HL-60 (cell line): ENCODE measurements around the gene TBL1X.

Source experiments
- GABPA ChIP-seq: IDR thresholded peaks from 2 replicates; pipeline ENCODE4 v1.6.1; 2012; ENCODE audit warnings: low read depth
- POLR2AphosphoS5 ChIP-seq: IDR thresholded peaks from 2 replicates; pipeline ENCODE4 v1.6.1; 2012; ENCODE audit warnings: low read depth
- TF ChIP-seq, protein P1 (sequence below): IDR thresholded peaks from one replicate; pipeline ENCODE4 v1.5.1; 2011; ENCODE audit warnings: low read length, control low read depth, inconsistent platforms; ENCODE audit not compliant: insufficient read depth
- TF ChIP-seq, protein P2 (sequence below): IDR thresholded peaks from 2 replicates; pipeline ENCODE4 v1.6.1; 2012; ENCODE audit warnings: low read depth; ENCODE audit not compliant: insufficient replicate concordance

DNA sequence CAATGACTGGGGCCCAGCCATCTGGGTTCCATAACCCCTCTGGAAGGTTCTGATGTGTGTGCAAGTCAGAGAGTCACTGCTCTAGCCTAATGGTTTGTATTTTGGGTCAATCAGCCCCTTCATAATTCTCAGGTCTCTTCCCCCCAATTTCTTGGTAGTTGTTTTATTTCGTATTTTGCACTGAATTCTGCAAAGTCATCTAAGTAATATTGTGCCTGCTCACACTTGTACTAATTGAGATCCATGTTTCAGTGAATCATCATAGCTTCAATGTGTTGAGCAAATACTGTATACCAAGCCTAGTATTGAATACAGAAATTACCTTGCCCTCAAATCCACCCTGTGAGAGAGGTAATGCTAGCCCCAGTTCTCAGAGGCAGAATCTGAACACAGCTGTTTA is 28.0 kb upstream of the TBL1X start:
- TF ChIP-seq GABPA (no peak), POLR2AphosphoS5 (no peak)
- TF ChIP-seq, protein P1, sequence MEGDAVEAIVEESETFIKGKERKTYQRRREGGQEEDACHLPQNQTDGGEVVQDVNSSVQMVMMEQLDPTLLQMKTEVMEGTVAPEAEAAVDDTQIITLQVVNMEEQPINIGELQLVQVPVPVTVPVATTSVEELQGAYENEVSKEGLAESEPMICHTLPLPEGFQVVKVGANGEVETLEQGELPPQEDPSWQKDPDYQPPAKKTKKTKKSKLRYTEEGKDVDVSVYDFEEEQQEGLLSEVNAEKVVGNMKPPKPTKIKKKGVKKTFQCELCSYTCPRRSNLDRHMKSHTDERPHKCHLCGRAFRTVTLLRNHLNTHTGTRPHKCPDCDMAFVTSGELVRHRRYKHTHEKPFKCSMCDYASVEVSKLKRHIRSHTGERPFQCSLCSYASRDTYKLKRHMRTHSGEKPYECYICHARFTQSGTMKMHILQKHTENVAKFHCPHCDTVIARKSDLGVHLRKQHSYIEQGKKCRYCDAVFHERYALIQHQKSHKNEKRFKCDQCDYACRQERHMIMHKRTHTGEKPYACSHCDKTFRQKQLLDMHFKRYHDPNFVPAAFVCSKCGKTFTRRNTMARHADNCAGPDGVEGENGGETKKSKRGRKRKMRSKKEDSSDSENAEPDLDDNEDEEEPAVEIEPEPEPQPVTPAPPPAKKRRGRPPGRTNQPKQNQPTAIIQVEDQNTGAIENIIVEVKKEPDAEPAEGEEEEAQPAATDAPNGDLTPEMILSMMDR: no peak
- TF ChIP-seq, protein P2, sequence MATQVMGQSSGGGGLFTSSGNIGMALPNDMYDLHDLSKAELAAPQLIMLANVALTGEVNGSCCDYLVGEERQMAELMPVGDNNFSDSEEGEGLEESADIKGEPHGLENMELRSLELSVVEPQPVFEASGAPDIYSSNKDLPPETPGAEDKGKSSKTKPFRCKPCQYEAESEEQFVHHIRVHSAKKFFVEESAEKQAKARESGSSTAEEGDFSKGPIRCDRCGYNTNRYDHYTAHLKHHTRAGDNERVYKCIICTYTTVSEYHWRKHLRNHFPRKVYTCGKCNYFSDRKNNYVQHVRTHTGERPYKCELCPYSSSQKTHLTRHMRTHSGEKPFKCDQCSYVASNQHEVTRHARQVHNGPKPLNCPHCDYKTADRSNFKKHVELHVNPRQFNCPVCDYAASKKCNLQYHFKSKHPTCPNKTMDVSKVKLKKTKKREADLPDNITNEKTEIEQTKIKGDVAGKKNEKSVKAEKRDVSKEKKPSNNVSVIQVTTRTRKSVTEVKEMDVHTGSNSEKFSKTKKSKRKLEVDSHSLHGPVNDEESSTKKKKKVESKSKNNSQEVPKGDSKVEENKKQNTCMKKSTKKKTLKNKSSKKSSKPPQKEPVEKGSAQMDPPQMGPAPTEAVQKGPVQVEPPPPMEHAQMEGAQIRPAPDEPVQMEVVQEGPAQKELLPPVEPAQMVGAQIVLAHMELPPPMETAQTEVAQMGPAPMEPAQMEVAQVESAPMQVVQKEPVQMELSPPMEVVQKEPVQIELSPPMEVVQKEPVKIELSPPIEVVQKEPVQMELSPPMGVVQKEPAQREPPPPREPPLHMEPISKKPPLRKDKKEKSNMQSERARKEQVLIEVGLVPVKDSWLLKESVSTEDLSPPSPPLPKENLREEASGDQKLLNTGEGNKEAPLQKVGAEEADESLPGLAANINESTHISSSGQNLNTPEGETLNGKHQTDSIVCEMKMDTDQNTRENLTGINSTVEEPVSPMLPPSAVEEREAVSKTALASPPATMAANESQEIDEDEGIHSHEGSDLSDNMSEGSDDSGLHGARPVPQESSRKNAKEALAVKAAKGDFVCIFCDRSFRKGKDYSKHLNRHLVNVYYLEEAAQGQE: no peak
